GDM1 (cell line): ENCODE results near the gene NUDT8.
"Not testable (repeated sequence)": the region's sequence is repeated elsewhere in the genome, so short reads cannot be mapped to it uniquely, and the experiment has no call there.

ENCODE experiments used
- DNase-seq: peaks from one replicate; lab custom pipeline; 2025; lab: John Stamatoyannopoulos, UW

Gene NUDT8

DNA sequence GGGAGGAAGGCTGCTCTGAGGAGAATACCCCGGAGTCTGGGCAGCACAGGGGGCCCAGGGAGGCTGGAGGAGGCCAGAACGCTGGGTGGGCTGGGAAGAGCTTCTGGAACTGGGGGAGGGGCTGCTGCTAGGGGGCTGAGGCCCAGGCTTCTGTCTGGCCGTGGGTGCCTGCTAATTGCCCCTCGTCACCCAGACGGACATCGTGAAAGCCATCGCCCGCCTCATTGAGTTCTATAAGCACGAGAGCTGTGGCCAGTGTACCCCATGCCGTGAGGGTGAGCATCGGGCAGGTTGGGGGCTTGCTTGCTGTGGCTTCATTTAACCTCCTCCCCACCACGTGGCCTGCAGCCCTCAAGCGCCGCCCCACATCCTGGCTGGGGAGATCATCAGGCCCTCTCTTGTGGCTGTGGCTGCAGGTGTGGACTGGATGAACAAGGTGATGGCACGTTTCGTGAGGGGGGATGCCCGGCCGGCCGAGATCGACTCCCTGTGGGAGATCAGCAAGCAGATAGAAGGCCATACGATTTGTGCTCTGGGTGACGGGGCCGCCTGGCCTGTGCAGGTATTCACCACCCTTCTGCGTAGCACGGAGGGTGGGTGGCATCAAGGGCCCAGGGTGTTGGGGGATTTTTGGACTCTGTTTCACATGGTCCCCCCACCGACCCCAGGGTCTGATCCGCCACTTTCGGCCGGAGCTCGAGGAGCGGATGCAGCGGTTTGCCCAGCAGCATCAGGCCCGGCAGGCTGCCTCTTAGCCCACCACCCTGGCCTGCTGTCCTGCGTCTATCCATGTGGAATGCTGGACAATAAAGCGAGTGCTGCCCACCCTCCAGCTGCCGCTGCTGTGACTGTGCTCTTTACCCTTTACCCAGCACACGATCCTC is 17.8 kb downstream of the NUDT8 start:
- DNase-seq, result no peak

DNA sequence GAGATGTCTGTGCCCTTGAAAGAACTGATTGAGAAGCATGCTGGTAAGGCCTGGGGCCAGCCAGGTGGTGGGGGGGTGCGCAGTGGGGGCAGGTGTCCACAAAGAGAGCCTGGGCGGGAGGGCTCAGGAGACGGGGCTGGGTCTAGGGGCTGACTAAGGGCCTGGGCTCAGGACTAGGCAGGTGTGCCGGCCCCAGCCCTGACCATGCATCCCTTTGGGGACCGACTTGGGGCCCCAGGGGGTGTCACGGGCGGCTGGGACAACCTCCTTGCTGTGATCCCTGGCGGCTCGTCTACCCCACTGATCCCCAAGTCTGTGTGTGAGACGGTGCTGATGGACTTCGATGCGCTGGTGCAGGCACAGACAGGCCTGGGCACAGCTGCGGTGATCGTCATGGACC is 18.6 kb downstream of the NUDT8 start:
- no peak for DNase-seq

DNA sequence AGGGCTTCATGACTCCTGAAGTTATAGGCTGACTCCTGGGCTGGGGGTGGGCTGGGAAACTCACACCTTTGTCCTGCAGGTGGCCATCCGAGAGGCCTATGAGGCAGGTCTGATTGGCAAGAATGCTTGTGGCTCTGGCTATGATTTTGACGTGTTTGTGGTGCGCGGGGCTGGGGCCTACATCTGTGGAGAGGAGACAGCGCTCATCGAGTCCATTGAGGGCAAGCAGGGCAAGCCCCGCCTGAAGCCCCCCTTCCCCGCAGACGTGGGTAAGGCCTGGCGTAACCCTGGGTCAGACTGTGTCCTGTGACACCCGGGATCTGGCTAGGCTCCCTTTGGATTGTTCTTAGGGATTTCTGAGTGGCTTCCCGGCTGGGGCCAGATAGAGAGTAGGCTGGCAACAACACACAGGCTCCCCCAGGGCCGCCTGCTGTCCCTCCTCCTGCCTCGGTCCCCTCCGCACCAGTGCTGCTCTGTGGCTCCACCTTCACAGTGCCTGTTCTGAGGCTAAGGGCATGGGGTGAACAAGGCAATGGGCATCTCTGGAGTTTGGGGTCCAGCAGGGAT is 19.4 kb downstream of the NUDT8 start:
- no peak for DNase-seq

DNA sequence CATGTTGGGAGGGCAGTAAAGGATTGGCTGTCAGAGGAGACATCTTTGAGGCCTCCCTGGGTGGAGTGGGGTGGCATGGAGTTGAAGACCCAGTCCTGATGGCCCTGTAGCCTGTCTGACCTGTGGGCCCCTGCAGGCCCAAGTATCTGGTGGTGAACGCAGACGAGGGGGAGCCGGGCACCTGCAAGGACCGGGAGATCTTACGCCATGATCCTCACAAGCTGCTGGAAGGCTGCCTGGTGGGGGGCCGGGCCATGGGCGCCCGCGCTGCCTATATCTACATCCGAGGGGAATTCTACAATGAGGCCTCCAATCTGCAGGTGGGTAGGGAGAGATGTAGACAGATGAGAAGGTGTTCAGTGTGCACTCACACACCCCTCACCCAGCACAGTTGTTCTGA is 20.4 kb downstream of the NUDT8 start:
- no peak for DNase-seq

DNA sequence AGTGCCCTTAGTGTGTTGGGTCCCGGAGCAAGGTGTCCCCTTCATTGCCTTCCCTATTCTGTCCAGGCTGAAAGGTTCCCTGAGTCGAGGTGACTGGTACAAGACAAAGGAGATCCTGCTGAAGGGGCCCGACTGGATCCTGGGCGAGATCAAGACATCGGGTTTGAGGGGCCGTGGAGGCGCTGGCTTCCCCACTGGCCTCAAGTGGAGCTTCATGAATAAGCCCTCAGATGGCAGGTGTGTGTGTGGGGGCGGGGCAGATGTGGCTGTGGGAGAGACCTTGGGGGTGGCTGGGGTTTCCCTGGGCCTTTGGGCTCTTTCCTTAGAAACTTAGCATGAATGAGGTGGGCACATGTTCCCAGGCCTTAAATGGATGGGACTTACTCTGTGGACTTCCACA is 21.3 kb downstream of the NUDT8 start:
- DNase-seq, result no peak

DNA sequence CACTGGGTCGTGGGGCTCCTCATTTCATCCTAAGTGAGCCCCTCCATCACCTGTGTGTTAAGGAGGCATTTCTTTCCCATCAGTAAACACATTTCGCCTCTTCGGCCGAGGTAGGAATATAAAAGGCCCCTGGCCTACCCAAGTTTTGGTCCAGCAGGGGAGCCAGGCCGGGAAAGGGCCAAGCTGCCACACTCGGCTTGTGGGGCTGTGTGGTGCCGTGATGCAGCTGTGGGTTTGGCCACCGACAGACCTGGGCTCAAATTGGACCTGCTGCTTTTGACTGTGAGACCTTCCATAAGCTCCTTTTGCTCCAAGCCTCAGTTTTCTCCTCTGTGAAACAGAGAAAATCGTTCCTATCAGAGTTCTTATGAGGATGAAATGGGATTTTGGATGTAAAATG is 22.2 kb downstream of the NUDT8 start:
- no peak for DNase-seq

DNA sequence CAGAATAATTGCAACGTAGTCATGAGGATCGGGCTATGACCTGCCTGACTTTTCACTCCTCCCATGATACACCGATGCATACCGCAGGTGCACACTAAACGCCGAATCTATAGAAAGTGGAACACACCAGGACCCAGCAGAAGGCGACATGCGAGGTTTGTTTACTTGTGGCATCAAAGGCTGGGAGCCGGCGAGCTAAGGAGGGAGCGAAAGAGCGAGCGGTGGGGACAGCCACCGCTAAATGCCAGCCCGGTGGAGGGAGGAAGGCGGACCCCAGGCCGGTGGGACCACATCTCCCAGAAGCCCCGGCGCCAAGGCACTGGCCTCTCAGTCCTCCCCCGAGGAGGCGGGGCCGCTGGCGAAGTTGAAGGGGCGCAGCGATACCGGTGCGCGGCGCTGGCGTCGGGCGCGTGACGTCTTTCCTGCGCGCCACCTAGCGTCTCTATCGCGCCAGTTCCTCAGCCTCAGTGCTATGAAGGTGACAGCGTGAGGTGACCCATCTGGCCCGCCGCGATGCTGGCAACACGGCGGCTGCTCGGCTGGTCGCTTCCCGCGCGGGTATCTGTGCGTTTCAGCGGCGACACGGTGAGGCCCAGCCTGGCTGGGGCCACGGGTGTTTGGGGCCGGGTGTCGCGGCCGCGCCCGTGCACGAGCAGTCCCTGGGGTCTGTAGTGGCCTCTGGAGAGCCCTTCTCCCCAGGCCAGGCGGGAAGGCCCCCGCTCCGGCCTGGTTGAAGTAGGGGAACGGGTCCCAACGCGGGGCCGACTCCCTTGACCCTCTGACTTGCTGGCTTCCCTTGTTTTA is 23.0 kb downstream of the NUDT8 start, which contains the start of gene NDUFV1:
Gene NDUFV1, plus strand, starts transcription at position 445 of the 804 bp plus-strand sequence. Its CDS starts 69 bp downstream, at position 514.
- peak; percentile 96 for DNase-seq

DNA sequence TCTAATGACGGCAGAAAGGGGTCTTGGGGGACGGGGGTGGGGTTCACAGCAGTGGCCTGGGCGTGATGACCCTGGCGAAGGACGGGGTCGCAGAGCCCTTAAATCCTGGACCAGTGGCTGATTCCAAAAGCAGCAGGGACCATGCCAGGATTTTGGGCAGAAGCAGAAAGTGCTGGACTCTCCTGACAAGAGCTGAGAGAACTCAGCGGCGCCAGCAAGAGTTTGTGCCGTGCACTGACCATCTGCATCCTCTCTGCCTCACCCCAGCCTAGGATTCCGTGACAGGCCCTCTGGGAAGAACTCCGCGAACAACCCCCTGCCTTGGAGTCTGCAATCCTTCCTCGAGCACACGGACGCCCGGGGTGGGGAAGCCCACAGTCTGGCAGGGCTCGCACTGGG is 23.6 kb downstream of the NUDT8 start:
- no peak for DNase-seq

DNA sequence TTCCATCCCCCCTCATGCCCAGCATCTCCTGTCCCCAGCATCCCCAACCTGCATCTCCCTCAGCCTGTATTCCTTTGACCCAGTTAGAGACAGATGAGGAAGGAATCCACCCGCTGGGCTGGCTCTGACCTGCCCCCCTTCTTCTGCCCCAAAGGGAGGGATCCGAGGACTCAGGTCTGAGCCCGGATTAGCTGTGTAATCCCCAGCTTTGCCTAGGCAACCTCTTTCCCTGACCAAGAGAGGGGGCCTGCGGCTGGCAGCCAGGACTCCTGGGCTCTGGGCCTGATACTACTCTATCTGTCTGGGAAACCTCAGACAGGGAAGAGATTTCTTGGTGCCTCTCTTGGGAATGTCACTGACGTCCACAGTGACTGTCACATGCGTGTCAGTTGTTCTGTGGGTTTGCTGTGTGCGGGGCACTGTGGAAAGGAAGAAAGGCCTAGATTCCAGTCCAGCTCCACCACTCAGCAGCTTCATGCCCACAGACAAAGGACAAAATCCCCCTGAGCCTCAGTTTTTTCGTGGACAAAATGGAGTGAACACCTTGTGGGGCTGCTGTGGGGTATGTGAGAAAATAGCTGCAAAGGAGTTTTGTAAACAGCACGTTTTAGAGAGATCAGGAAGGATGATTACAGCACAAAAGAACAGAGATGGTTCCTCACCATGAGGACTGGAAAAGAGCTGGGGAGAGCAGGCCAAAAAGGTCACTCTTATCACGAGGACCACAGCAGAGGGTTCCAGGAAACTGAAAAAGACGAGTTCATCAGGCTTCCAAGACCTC is 24.3 kb downstream of the NUDT8 start:
- no peak for DNase-seq

DNA sequence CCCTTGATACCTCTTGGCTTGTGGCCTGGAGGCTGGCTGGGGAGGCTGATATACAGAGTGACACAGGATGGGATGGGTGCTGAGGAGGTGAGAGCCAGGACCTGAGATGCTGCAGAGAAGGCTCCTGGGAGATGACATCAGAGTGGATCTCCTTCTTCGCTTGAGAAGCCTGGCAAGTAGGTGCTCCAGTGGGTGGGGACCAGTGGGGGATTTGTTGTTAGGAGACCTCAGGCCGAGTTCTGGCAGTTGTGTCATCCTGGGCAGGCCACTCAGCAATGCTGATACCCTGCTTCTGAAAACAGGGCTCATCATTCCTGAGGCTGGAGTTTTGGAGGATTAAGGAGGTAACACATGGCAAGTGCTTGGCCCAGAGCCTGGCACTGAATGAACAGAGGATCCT is 24.9 kb downstream of the NUDT8 start:
- DNase-seq, result no peak

DNA sequence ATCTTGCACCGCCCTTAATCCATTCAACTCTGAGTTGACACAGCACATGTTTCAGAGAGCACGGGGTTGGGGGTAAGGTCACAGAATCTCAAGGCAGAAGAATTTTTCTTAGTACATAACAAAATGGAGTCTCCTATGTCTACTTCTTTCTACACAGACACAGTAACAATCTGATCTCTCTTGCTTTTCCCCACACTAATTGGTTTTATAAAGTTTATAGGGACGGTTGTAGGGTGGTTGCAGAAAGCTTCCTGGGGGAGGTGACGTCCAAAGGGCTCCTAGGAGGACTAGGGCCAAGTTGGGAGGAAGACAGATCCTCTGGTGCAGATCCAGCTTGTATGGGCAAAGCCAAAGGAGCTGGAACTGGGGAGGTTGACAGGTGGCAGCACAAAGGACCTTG is 25.6 kb downstream of the NUDT8 start:
- not testable (repeated sequence) for DNase-seq

DNA sequence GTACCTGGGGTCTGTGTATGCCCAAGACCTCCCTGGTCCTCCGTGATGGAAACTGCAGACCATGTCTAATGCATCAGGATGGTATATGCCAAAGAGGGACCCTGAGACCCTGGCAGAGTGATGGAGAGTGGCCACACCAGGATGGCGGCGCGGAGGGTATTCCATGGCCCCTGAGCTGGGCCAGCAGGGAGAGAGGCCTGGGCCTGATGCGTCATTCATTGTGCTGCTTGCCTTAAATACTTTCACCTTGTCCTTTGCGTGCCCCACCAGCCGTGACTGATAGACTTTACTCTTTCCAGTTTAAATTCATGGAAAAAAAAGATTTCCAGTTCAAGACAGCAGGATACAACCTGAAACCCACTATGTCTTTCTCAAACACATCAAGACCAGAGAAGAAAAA is 28.6 kb downstream of the NUDT8 start:
- no peak for DNase-seq

DNA sequence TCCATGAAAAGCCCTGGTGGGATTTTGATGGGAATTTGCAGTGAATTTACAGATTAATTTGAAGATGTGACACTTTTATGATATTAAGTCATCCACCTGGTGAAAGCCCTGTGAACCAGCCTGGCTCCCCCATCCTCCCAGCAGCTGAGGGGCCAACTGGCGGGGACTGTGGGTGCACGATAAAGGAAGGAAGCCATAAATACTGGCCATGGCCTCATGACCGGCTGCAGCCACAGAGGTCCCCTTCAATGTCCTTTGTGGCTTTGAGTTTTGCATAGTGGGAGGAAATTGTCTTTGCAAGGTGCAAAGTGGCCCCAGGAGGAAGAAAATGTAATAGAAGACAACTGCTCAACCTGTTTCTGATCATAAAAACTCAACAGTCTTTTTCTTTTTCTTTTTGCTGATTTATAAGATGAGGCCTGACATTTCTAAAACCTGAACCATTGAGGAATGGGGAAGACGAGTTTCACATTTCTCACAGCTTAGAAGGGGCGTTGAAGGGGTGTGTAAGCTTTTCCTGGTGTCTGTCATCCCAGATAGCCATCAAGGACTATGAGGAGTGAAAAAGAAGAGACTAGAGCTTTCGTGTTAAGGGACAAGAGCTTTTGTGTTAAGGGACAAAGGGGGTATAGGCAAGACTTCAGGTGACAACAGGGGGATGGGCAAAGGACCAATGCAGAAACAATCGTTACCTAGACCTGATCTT is 29.3 kb downstream of the NUDT8 start:
- DNase-seq, result peak; percentile 74

DNA sequence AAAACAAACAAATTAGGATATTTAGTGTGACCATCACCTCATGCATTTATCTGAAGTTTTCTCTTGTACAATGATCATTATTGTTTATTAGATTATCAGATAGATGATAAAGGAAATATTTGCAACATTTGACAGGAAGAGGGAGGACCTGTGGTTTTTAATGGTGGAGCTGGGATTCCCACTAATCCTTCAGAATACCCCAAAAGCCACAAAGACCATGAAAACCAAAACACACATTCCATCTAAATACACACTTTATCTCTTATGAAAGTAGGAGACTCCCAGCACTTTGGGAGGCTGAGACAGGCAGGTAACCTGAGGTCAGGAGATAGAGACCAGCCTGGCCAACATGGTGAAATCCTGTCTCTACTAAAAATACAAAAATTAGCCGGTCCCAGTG is 30.6 kb downstream of the NUDT8 start:
- no peak for DNase-seq

DNA sequence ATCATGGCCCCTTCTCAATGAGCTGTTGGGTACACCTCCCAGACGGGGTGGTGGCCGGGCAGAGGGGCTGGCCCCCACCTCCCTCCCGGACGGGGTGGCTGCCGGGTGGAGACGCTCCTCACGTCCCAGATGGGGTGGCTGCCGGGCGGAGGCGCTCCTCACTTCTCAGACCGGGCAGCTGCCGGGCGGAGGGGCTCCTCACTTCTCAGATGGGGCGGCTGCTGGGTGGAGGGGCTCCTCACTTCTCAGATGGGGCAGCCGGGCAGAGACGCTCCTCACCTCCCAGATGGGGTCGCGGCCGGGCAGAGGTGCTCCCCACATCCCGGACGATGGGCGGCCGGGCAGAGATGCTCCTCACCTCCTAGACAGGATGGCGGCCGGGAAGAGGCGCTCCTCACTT is 31.8 kb downstream of the NUDT8 start:
- DNase-seq, result not testable (repeated sequence)

DNA sequence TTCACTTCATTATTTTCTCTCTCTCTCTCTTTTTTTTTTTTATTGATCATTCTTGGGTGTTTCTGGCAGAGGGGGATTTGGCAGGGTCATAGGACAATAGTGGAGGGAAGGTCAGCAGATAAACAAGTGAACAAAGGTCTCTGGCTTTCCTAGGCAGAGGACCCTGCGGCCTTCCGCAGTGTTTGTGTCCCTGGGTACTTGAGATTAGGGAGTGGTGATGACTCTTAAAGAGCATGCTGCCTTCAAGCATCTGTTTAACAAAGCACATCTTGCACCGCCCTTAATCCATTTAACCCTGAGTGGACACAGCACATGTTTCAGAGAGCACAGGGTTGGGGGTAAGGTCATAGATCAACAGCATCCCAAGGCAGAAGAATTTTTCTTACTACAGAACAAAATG is 32.3 kb downstream of the NUDT8 start:
- DNase-seq, result not testable (repeated sequence)

DNA sequence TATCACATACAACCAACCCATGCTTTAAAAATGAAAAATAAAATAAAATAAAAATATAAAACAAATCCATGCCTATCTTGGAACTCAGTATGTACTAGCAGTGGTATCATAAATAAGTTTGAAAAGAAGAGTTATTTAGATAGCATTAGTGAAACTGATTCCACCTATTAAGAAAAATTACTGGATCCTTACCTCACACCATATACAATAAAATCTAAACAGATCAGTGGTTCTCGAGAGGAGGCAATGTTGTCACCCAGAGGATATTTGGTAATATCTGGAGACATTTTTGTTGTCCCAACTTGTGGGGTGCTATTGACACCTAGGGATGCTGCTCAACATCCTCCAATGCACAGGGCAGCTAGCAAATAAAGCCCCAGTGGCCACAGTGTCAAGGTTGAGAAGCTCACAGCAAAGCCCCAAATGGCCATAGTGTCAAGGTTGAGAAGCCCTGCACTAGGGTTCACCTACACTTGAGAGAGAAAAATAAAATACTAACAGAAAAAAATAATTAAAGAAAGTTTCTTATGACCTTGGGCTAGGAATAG is 32.9 kb downstream of the NUDT8 start:
- DNase-seq, result no peak

DNA sequence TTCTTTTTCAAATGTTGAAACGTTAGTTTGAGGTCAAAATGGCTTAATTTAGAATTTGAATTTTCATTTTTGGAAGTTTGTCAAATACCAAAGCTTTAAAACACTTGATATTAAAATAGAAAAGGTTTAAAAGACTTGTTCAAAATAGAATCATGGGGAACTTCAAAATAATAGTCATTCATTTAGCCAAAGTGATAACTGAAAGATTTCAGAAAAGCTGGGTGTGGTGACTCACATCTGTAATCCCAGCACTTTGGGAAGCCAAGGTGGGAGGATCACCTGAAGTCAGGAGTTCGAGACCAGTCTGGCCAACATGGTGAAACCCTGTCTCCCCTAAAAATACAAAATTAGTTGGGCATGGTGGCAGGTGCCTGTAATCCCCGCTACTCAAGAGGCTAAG is 35.3 kb downstream of the NUDT8 start:
- no peak for DNase-seq

DNA sequence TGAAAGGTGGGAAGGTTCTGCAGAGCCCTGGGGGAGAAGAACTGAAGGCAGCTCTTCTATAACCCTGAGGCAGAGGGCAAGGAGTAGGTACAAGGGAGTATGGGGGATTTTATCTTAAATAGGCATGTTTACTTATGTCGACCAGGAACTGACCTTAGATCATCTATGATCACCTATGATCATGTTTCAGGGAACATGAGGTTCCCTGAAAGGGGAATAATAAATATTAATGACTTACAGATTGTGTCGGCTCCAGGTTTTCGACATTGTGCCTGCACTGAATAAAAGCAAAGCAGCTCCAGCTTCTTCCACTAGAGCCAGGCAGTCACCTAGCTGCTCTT is 36.2 kb downstream of the NUDT8 start:
- no peak for DNase-seq

DNA sequence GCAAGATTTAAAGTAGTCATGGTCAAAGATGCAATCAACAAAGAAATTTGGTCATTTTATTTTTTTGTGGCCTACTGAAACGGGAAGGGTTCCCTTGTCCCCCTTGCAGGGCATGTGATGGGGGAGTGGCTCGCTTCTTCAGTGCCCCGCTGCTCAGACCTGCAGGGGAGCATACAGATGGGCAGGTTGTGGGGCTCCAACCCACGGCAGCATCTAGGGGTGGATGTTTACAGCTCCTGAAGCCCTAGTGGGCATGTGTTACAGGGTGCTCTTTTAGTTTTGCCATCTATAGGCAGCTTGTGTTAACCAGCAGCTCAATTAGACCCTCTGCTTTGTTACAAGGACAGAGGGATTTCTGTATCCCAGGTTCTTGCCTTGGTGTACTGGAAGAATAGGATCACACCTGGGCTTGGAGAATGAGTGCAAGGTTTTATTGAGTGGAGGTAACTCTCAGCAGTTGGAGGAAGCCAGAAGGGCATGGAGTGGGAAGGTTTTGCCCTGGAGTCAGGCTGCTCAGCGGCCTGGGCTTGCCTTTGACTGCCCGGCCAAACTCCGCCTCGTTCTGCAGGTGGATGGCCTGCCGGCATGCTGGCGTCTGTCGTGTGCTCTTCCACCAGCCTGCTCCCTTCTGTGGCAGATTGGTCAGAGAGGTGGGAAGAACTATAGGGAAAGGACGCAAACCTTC is 36.7 kb downstream of the NUDT8 start:
- no peak for DNase-seq
